ENCODE measurements around the gene MAP7. TPM values are rescaled to one million over a fixed set of nuclear protein-coding genes. Genes with fewer than 3 reads are reported as not detected.
"Not testable (repeated sequence)": the region's sequence is repeated elsewhere in the genome, so short reads cannot be mapped to it uniquely, and the experiment has no call there.

Gene MAP7
- total RNA-seq, 2 donors from 2014 or later = 5.1 to 6.9 TPM

DNA sequence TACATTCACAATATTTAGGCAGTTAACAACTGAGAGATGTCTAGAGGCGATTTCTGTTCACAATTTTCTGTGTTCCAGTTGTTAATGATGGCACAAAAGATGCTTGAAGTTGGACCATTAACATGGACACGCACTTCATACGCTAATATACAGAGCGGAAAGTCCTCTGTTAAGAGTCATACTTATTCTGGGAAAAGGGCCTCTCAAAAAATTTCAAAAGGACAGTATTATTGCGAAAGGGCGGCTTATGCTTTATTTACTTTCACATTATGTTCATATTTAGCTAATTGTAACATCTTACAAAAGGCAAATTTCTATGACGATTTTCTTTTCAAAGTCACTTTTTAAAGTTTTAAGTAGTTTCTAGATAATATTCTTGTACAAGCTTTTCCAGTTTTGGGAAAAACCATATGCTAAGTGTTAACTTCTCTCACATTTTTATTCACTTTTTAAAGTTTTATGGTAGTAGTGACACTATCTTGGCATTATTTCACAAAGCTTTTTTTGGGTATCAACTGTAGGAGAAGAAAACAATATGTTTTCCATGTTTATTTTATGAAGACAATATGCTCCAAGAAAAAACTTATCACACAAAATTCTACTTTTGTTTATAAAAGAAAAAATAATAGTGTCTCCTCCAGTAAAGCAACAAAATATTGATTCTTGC is 62.3 kb downstream of the MAP7 start:
- Histone ChIP-seq H3K4me3 (no peak overlapping the region), H3K9me3 (no peaks in the 10 kb centered on the region), H3K4me1 (ENCODE audit: control insufficient read depth in 1 of 2, low read depth in 2 of 2) (no peaks in the 10 kb centered on the region), H3K27me3 (replicated peaks; ENCODE audit: insufficient read depth) (no peaks in the 10 kb centered on the region), H3K27ac (no peak overlapping the region), H3K36me3 (no peaks in the 10 kb centered on the region)
- ATAC-seq (ENCODE audit: insufficient number of reproducible peaks, low FRiP score, low read depth) (no peak), DNase-seq (ENCODE audit: low spot score) (no peak)
- TF ChIP-seq CTCF (IDR thresholded peaks at IDR 0.05) = no peak

GRCh38 chr6:136486357-136486756 is 63.9 kb downstream of the MAP7 start:
- H3K4me1 ChIP-seq (ENCODE audit: control insufficient read depth in 1 of 2, low read depth in 2 of 2) = no peaks in the 10 kb centered on the region
- H3K27ac ChIP-seq = no peak overlapping the region
- no peak for DNase-seq (ENCODE audit: low spot score)
- ATAC-seq (ENCODE audit: insufficient number of reproducible peaks, low FRiP score, low read depth) = no peak
- no peaks in the 10 kb centered on the region for H3K9me3 ChIP-seq
- no peaks in the 10 kb centered on the region for H3K27me3 ChIP-seq (replicated peaks; ENCODE audit: insufficient read depth)
- no peaks in the 10 kb centered on the region for H3K36me3 ChIP-seq
- no peak overlapping the region for H3K4me3 ChIP-seq
- no peak for TF ChIP-seq CTCF (IDR thresholded peaks at IDR 0.05)

GRCh38 chr6:136483906-136484305 is 66.3 kb downstream of the MAP7 start:
- H3K27ac ChIP-seq = no peak overlapping the region
- no peaks in the 10 kb centered on the region for H3K27me3 ChIP-seq (replicated peaks; ENCODE audit: insufficient read depth)
- H3K9me3 ChIP-seq = no peaks in the 10 kb centered on the region
- H3K36me3 ChIP-seq = no peaks in the 10 kb centered on the region
- ATAC-seq (ENCODE audit: insufficient number of reproducible peaks, low FRiP score, low read depth) (no peak), DNase-seq (ENCODE audit: low spot score) (no peak)
- no peaks in the 10 kb centered on the region for H3K4me1 ChIP-seq (ENCODE audit: control insufficient read depth in 1 of 2, low read depth in 2 of 2)
- no peak for TF ChIP-seq CTCF (IDR thresholded peaks at IDR 0.05)
- H3K4me3 ChIP-seq = no peak overlapping the region

GRCh38 chr6:136483005-136483404 is 67.2 kb downstream of the MAP7 start:
- not testable (repeated sequence) for H3K27me3 ChIP-seq (replicated peaks; ENCODE audit: insufficient read depth); ATAC-seq (ENCODE audit: insufficient number of reproducible peaks, low FRiP score, low read depth); H3K9me3 ChIP-seq; DNase-seq (ENCODE audit: low spot score); H3K27ac ChIP-seq; H3K36me3 ChIP-seq; H3K4me3 ChIP-seq; H3K4me1 ChIP-seq (ENCODE audit: control insufficient read depth in 1 of 2, low read depth in 2 of 2)

GRCh38 chr6:136477548-136477947 is 72.7 kb downstream of the MAP7 start:
- Histone ChIP-seq H3K27ac (no peak overlapping the region), H3K36me3 (no peaks in the 10 kb centered on the region), H3K4me3 (no peak overlapping the region), H3K4me1 (ENCODE audit: control insufficient read depth in 1 of 2, low read depth in 2 of 2) (no peaks in the 10 kb centered on the region), H3K9me3 (no peaks in the 10 kb centered on the region), H3K27me3 (replicated peaks; ENCODE audit: insufficient read depth) (no peaks in the 10 kb centered on the region)
- no peak for ATAC-seq (ENCODE audit: insufficient number of reproducible peaks, low FRiP score, low read depth)
- no peak for TF ChIP-seq CTCF (IDR thresholded peaks at IDR 0.05)
- DNase-seq (ENCODE audit: low spot score) = no peak

DNA sequence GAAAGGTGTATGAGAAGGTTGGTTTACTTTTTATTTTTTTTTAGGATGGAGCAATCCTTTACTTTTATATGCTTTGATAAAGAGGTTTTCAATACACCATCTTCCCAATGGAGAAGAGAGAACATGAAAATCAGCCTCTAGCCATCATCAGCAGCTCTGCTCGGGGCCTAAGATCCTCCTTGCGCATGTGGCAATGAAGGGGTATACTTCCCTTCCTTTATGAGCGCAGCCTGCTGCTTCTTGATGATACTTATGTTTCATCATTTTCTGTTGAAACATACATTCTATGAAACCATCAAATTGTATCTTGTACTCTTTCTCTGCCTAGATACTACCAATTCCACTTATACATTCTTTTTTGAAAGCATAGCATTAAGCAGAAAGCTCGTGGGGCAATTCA is 74.5 kb downstream of the MAP7 start:
- TF ChIP-seq CTCF (IDR thresholded peaks at IDR 0.05) = no peak
- Histone ChIP-seq H3K4me1 (ENCODE audit: control insufficient read depth in 1 of 2, low read depth in 2 of 2) (no peaks in the 10 kb centered on the region), H3K27me3 (replicated peaks; ENCODE audit: insufficient read depth) (no peaks in the 10 kb centered on the region), H3K27ac (no peak overlapping the region), H3K4me3 (no peak overlapping the region), H3K9me3 (no peaks in the 10 kb centered on the region), H3K36me3 (no peaks in the 10 kb centered on the region)
- no peak for DNase-seq (ENCODE audit: low spot score)
- ATAC-seq (ENCODE audit: insufficient number of reproducible peaks, low FRiP score, low read depth) = no peak

Measured in thoracic aorta (tissue), 2 donors.